Left lobe of liver (tissue), 2 donors: ENCODE measurements around the gene TAB2. TPM values are rescaled to one million over a fixed set of nuclear protein-coding genes. Genes with fewer than 3 reads are reported as not detected.
"Not testable (repeated sequence)": the region's sequence is repeated elsewhere in the genome, so short reads cannot be mapped to it uniquely, and the experiment has no call there.

Experiments used
- ATAC-seq: fragments of 200-7000 bp; cut with Tn5 transposase; one replicate; pipeline ENCODE4 v1.9.1; 2020; ENCODE audit warnings: mild to moderate bottlenecking, moderate library complexity
- DNase-seq: peaks from one replicate; pipeline ENCODE4 v3.0.0-alpha.2; 2020; ENCODE audit warnings: low spot score
- total RNA-seq: library from RNA; stranded (reverse); gene quantifications from one replicate; pipeline ENCODE4 v1.2.1, GENCODE V29; 2021
- donor health status: DM: no; HTN: no; CAD: no; lungs with moderate emphysema.
- donor health status: DM: no; HTN: yes; CAD: no.

The TAB2 gene
- total RNA-seq, 1 donor from 2014 or later = 26.9 TPM

DNA sequence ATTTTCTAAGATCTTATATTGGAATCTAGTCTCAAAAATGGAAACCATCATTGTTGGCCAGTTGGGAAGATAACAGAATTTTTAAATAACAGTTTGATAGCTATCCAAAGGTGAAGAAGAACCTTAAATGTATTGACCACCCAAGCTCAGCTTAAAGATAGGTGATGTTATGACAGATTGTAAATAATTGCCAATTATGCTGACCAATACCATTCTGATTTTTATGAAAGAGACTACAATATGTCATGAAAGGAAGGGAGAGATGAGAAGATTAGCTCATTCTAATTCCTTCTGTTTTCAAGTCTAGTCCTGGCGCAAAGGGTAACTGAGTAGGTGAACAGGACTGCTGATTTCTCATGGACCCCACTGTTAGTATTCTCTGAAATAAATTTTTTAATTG, 5.7 kb upstream of the TAB2 start:
- ATAC-seq (no peak), DNase-seq (no peak)

DNA sequence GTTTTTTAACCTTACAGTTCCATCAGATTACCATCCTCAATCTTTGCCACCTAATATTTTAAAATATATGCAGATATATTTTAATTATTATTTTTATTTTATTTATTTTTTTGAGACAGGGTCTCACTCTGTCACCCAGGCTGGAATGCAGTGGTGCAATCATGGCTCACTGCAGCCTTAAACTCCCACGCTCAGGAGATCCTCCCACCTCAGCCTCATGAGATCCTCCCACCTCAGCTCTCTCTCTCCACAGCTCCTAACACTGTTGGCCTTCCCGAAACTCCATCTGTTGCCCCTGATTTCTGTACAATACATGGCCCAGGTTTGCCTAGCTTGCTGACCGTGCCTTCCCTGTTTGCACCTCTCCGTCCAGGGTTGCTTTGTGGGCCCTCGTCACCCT, 4.4 kb upstream of the TAB2 start:
- no peak for ATAC-seq
- DNase-seq = no peak

DNA sequence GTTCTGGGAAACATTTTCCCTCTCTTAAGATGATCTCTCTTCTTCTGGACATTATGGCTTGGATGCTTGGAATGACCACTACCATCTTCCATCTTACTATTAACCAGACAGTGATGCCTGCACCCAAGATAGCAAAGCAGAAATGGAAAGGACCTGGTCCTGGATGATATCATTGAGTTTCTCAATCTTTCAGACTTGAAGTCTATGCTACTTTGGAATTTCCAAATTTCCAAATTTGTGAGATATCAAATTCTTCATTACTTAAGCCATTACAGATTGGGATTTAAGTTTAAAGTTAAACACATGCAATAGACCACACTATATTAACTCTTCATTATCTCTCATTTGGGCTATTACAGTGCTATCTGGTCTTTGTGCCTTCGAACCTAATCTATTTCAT, 3.7 kb upstream of the TAB2 start:
- DNase-seq = no peak
- no peak for ATAC-seq

DNA sequence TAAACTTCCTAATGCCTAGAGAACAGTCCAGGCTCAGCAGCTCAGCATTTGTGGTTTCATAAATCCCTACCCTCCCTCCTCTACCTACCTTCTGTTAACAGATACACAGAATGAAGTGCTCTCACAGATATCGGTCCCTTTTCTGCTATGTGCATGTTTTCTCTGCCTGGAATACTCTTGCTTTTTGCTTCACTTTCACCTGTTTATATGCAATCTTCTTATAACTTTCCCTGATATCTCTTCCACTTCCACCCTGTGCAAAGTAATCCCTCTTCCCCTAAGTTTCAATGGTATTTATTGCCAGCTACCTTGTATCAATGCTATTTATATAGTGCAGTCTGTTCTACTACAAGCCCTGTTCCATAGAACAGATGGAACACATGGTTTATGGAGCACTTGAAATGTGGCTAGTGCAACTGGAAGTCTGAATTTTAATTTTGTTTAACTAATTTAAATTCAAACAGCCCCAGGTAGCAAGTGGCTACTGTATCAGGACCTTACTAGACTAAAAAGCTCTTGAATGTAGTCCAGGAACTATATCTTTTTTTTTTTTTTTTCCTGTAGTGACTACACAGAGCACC, 3.1 kb upstream of the TAB2 start:
- no peak for DNase-seq
- no peak for ATAC-seq

DNA sequence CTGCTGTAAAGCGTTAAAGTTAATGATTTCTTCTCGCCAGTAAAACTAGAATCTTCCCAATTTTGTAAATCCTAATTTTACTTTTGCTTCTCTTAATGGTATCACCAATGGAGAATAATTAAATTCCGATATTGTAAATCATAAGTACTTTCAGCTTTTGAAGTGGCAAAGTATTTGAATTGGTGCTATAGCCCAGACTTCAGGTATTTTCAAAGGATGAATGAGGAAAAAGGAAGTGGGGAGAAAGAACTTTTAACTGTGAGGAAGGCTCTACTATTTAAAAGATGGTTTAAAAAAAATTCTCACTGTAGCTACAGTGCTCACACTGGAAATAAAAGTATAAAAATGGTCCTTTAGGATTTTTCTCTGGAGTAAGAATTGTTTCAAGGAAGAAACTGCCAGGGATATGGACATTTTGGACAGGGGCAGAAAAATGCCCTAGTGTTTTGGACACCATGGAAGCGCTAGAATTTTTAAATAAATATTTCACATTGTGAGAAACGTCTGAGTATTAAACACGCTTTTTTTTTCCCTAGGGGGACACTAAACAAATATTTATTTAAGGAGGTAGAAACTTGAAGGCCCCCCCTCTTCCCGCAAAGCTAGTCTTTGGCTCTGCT, 1.3 kb upstream of the TAB2 start:
- ATAC-seq = no peak
- DNase-seq = no peak

DNA sequence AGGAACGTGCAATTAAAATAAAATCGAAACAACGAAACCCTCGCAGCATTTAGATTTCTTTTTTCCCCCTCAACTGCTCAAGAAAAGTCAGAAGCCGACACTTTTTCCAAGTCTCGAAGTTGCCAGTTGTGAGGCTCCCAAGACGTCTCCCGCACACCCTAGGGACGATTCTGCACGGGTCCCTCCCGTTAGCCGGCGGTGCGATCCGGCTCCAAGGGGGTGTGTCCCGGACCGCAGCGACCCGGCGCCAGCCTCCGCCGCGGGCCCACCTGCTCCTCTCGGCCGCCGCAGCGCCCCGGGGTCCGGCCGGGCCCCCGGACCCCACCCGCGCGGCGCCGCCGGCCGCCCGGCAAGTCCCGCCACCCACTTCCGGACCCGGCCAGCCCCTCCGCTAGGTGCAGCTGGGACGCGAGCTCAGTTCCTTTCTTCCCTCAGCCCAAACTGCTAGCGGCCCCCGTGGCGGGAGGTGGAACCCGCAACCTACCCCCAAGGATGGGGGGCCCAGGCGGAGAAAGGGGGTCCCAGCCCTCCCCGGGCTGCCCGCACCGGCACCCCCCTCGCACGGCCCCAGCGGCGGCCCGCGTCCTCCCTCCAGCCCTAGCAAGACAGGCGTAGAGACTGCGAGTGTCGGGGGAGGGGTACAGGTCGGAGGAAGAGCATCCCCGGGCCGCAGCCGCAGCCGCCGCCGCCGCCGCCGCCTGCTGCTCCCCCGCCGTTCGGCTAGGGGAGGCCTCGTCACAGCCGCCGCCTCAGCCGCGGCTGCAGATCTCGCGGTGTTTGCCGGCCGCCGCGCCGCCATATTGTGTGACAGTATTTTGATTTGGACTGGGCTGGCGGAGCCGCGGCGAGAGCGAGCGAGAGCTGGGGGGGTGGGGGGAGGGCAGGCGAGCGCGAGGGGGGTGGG, 520 bp upstream of the TAB2 start:
- DNase-seq (peak; percentile 86), ATAC-seq (peak; percentile 83)

DNA sequence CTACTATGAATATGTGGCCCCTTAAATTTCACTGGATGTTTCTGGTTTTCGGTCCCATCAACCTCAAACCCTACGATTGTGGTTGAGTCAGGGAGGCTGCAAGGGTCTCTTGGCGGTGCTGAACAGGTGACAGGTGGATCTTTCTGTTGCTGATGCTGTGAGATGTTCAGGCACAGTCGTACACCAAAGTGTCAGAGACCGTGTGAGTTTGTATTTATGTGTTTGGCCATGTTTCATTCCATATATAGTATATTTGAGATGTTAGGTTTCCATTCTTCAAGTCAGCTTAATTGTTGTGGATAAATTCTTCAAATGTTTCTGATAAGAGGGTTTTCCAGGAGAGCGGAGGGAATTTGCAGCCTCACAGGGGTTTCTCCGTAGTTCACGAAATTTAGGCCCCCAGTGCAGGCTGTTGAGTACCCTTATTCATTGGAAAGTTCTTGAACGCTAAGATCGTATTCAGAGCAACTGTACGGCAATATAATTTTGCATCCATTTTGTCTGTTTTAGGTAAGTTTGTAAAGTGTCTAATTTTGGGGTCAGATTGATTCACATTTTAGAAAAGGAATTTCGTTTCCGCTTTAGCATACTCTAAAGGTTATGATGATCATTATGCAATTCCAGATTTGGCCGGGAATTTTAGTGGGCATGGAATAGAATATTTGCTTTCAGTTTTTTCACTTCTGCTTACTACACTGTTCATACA, 1.2 kb downstream of the TAB2 start:
- no peak for DNase-seq
- peak; percentile 16 for ATAC-seq

DNA sequence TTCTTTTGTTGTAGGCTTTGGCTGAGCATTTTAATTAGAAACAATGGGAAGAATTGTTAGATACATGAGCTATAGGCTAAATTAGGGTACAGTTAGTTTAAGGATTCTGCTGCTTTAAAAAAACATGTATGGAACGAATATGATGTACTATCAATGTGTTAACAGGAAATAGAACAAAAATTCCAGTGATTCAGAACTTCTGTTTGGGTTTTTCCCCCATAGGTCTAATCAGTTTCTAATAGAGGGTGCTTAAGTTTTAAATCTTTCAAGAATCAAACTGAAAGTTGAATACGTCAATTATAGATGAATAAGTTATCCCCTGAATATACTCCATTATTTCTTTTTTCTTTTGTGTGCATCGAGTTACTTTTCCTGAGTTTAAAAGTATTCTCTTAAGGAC, 1.9 kb downstream of the TAB2 start:
- DNase-seq = no peak
- no peak for ATAC-seq

DNA sequence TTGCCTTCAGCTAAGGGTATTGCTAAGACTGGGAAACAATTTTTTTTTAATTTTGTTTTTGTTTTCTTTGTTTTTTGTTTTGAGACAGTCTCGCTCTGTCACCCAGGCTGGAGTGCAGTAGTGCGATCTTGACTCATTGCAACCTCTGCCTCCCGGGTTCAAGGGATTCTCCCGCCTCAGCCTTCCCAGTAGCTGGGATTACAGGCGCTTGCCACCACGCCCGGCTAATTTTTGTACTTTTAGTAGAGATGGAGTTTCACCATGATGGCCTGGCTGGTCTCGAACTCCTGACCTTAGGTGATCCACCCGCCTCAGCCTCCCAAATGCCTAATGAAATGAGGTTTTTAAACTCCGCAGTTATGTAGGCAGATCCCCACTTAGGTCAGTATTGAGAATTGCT, 2.5 kb downstream of the TAB2 start:
- not testable (repeated sequence) for DNase-seq, ATAC-seq

DNA sequence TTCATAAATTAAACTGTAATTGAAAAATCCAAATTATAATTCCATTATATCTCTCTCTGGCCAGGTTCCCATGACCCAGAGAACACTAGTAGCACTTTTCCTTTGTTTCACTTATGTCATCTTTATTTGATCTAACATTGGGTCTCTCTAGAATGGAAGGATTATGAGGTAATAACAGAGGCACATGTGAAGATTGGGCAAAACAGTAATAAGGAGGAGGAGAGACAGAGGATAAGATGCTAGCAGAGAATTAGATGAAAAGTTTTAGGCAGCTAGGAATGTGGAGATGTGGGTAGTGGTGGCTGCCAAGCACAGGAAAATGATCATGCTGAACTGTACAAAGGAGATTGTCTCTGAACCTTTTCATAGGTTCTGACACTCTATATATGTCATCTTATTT, 3.3 kb downstream of the TAB2 start:
- ATAC-seq (no peak), DNase-seq (no peak)

DNA sequence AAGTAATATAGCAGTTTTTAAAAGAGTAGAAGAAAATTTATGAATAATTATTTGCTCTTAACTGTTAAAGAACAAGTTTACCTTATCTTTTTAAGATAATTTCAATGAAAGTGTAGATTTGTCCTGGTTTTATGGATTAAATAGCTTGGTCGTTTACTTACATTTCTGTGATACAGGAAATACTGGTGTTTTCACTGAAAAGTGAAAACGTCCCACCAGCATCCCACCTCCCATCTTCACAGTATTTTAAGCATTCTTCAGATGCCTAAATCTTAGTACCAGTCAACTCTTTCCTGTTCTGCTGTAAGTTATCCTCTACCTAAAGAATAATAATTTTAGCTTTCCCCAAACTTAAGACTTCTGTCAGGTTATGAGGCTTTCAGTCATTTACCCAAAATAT, 5.8 kb downstream of the TAB2 start:
- ATAC-seq = no peak
- no peak for DNase-seq

DNA sequence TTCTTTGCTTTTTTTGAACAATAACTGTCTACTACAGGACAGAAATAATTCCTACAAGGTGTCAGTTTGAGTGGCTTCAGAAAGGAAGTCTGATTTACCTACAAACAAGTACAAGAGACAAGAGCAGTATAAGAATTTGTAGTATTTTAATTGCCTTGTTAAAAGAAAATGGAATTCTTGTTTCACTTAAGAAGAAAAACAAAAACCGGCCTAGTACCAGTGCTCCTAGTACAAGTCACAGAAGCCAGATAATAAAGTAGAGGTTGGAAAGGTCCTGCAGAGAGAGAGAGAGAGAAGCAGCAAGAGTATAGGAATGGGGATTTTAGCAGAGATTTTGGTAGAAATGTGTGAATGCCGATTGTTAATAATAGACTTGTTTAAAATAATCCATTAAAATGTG, 6.4 kb downstream of the TAB2 start:
- no peak for DNase-seq
- no peak for ATAC-seq

DNA sequence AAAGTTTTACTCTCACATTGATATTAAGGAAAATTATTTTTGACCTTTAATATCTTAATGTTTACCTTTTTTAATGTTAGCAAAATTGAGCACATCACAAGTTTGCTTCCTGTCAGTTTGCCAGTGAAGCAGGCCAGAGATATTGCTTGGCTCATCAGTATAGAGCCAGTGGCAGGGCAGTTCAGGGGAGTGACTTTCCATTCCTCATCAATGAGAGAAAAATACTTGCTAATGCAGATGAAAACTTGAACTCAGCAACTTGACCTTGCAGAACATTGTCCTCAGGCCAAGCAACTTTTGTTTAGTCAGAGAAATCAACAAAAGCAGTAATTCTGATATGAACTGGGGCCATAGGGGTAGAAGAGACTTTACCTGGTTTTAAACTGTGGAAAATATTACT, 6.9 kb downstream of the TAB2 start:
- ATAC-seq (peak; percentile 66), DNase-seq (no peak)

DNA sequence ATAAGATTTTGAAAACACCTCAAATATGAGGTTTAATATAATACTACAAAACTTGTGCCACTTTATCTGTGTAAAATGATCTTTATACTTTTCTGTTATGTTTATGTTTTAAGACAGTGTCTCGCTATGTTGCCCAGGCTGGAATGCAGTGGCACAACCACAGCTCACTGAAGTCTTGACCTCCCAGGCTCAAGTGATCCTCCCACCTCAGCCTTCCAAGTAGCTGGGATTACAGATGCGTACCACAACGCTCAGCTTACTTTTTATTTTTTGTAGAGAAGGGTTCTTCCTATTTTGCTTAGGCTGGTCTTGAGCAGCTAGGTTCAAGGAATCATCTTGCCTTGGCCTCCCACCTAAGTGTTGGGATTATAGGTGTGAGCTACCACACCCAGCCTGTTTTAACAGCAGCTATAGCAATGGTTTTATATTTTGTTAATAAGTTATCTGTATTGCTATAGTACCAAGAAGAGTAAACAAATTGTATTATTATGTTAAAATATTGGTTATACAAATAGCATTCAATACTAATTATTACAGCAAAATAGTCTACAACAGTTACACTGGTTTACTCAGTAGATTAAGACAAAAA, 8.2 kb downstream of the TAB2 start:
- DNase-seq = no peak
- ATAC-seq = no peak

DNA sequence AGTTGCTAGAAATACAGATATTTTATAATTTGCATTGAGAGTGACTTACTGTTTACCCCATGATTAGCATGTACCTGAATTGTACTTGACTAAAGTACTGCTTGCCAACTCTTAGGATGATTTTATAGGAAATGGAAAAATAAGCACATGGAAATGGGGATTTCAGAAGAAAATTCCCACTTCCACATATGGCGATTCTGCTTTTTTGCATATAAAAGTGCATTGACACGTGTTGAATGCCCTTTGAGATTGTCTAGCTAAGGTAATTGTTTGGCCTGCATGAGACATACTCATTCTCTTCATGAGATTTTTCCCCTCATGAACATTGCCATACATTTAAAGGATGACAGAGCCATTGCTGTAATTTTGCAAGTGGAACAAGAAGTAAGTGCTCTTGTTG, 10.1 kb downstream of the TAB2 start:
- no peak for ATAC-seq
- no peak for DNase-seq

DNA sequence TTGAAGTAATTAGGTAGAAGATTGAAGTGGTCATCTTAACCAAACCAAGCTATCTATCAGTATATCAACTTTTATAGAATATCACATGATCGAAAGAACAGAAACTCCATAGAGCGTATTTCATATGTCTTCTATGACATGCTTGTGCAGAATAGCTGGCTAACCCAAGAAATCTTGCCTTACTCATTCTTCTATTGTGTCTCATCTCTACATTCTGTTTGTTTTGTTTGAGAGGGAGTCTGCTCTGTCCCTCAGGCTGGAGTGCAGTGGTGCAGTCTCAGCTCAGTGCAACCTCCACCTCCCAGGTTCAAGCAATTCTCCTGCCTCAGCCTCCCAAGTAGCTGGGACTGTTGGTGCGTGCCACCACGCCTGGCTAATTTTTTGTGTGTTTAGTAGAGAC, 10.6 kb downstream of the TAB2 start:
- no peak for DNase-seq

DNA sequence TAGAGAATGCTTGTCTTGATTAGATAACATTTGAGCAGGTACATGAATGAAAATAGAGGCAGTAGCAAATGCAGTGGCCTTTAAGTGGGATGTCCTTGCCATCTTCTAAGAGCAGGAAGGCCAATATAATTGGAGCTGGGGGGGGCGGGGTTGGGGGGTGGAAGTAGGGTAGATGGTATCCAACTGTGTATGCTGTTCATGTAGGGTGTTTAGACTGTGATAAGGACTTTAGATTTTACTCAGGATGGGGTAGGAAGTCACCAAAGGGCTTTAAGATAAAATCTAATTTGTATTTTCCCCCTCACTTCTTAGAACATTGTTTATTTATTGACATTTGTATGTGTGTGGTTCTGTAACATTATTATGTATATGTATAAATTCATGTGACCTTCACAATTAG, 12.0 kb downstream of the TAB2 start:
- DNase-seq = no peak
- no peak for ATAC-seq

More for the DNA sequence above, 10.6 kb downstream of the TAB2 start:
- ATAC-seq = no peak

DNA sequence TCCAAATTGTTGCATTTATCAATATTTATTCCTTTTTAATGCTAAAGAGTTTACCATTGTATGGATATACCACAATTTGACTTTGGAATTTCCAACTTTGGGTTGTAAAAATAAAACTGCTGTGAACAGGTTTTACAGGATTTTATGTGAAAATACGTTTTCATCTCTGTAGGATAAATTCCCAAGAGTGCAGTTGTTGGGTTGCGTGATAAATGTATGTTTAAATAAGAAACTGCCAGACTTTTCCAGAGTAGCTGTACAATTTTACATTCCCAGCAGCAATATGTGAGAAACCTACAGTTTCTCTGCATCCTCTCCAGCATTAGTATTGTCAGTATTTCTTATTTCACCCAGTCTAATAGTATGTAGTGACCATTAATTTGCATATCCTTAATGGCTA, 12.6 kb downstream of the TAB2 start:
- no peak for ATAC-seq

DNA sequence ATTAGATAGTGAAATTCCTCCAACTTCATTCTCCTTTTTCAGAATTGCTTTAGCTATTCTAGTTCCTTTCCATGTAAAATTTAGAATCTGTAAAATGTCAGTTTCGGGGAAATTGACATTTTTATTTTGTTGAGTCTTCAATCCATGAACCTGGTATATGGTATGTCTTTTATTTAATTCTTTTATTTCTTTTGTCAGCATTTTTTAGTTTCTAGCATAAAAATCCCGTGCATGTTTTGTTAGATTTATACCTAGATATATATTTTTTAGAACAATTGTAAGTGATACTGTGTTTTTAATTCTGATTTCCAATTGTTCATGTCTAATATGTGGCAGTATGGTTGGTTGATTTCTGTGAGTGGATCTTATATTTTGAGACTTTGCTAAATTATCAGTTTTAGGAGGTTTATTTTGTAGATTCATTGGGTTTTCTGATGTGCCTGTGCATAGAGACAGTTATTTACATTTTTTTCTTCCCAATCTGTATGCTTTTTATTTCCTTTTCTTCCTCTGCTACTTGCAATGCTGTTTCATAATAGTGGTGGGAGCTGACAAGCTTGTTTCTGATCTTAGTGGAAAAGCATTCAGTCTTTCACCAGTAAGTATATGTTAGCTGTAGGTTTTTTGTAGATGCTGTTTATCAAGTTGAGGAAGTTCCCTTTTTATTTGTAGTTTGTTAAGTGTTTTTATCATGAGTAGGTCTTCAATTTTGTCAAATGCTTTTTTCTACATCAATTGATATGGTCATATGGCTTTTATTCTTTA, 13.7 kb downstream of the TAB2 start:
- no peak for ATAC-seq
- DNase-seq = no peak

More for the DNA sequence above, 12.6 kb downstream of the TAB2 start:
- DNase-seq = no peak

DNA sequence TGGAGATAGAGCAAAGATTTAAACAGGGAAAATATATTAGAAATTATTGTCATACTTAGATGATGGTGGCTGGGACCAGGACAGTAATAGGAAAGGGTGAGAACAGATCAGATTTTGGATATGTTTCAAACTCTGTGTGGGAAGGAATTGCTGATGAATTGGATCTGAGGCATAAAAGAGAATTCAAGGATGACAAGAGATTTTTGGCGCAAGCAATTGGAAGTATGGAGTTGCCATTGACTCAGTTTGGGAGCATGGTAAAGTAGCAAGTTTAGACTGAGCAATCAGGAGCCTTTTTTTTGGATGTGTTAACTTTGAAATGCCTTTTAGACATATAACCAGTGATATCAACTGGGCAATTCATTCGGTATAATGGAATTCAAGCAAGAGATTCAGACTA, 14.4 kb downstream of the TAB2 start:
- ATAC-seq (no peak), DNase-seq (no peak)
